ENCODE data around the gene CERS5.
A peak's percentile ranks its signal among the peaks of the same experiment; 100 is the strongest.

Gene CERS5, protein sequence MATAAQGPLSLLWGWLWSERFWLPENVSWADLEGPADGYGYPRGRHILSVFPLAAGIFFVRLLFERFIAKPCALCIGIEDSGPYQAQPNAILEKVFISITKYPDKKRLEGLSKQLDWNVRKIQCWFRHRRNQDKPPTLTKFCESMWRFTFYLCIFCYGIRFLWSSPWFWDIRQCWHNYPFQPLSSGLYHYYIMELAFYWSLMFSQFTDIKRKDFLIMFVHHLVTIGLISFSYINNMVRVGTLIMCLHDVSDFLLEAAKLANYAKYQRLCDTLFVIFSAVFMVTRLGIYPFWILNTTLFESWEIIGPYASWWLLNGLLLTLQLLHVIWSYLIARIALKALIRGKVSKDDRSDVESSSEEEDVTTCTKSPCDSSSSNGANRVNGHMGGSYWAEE

DNA sequence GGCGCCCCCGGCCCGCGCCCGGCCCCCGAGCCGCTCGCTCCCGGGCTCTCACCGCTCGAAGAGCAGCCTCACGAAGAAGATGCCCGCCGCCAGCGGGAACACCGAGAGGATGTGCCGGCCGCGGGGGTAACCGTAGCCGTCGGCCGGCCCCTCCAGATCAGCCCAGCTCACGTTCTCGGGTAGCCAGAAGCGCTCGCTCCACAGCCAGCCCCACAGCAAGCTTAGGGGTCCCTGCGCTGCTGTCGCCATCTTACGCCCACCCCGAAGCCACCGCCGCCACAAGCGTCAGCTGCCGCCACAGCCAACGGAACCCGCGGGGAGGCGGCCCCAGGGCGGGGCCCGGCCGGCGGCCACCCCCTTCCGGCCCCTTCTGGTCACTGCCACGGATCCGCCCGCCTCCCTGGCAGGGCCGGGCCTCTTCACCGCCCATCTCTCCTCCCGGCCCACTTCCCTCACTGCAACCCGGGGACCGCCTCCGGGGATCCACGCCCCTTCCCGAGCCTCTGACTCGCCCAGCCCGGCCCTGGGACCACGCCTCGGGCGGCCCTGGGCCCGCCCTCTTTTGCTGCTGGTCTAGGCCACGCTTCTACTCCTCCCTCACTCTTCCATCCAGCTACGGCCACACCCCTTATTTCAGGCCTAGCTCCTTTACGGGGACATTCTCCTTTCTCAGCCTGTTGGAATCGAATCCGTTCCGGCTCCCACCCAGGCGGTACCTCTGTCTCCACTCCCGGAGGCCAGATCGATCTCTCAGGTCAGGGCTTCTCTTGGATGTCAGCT, at the start of gene CERS5:
CERS5 (minus strand) TSS at position 321 of the 780 bp plus-strand sequence; CDS start at position 249, 72 bp downstream.
- peak; percentile 94 for DNase-seq

DNA sequence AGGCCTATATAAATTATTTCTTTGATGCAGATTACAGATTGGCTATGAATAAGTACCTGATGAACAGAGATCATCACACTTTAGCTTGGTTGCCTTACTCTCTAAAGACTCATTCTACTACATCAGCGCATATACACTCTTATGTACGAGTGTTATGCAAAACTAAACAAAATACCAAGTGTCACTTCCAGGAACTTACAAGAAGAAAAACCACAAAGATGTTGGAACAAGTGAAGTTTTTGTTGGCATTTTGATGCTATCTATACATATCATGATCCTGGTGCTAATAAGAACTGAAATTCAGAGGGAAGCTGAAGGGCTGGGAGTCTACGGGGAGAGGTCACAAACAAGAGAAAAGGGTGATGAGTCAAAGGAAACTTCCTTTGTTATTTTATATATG, 47.9 kb upstream of the CERS5 start:
- no peak for DNase-seq

DNA sequence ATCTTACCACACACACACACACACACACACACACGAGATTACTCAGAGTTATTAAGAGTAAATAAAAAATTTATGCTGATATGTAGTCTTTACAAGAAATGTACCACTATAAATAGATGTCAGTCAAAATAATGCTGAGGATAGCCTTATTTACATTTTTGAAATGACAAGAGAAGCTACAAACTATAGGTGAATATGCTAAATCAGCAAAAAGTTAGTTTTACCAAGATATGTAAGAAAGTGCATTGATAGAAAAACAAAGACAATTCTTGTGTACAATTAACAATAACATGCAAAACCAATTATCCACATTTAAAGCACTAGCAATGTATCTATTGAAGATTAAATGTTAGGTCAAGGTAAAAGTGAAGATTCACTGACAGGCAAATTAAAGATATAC, 46.8 kb upstream of the CERS5 start:
- DNase-seq: no peak

DNA sequence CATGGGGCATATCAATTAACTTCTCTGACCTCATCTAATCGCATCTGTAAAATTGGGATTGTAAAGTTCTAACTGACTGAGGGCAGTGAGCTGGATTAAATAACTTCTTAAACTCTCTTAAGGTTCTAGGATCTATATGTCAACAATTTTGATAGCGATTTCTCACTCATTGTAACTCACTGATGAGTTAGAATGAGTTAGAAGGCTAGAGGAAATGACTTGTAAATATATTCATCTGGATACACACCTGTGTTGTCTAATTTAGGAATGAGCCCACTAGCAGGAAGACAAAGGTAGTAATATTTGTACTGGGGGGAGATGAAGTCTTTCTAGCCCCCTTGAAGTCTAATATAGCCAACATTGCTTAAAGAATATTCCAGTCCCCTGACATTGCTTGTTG, 46.3 kb upstream of the CERS5 start:
- DNase-seq: no peak

DNA sequence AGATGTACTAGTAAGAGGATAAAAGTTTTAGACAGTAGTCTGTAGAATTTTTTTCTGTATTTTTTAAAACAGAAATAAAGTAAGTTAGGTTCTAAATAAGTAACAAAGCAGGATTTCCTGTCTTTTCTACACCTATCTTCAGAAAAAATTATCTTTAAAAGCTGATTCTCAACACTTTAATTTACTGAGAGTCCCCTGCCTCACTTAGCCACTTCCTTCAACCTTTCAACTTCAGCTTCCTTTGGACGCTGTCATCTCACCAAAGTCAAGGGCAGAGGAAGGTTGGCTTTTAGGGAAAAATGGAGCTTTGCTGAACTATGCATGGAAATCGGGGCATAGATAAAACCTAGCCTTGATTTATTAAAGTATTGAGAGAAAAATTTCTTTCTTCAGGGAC, 44.9 kb upstream of the CERS5 start:
- no peak for DNase-seq

DNA sequence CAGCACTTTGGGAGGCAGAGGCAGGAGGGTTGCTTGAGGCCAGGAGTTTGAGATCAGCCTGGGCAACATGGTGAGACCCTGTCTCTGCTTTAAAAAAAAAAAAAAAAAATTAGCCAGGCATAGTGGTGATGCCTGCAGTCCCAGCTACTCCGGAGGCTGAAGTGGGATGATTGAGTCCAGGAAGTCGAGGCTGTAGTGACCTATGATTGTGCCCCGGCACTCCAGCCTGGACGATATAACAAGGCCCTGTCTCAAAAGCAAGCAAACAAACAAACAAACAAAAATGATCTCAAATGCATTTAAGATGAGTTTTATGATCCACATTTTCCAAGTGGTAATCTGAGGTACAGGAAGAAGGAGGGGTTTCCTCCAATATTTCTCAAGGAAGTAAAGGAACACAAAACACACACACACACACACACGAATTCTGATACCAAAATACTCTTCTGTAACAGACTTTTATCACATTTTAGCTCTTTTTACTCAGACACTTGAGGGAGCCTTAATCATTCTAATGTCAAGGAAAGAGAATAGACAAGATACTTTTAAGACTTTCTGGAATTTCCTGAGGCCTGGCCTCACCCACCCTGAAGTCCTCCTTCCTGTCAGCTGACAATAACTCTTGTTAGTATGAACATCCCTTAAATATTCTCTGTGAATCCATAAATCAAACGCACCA, 44.4 kb upstream of the CERS5 start:
- DNase-seq: no peak

DNA sequence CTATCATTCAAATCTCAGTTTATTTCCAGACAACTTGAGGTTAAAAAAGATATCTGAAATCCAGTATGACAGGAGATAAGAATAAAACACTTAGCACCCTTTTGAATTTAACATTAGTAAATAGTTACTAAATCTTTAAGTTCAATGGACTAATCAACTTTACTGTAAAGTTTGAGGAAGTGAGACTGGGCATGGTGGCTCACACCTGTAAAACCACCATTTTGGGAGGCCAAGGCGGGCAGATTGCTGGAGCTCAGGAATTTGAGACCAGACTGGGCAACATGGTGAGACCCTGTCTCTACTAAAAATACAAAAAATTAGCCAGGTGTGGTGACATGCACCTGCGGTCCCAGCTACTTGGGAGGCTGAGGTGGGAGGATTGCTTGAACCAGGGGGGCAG, 40.3 kb upstream of the CERS5 start:
- DNase-seq: no peak

DNA sequence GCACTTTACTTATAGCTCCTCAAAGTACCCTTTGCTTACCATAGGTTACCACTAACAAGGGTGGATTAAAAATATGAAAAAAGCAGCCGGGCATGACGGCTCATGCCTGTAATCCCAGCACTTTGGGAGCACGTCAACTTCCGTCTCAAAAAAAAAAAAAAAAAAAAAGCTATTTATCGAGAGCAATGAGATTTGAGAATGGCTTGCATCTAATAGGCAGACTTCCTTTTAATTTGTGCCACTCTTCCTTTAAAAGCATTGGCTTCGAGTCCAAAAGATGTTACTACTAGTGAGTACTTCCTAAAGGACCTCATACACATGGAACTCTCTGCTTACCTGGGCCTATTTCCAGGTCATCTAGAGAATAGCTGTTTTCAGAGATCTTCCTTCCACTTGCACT, 38.5 kb upstream of the CERS5 start:
- DNase-seq: no peak

DNA sequence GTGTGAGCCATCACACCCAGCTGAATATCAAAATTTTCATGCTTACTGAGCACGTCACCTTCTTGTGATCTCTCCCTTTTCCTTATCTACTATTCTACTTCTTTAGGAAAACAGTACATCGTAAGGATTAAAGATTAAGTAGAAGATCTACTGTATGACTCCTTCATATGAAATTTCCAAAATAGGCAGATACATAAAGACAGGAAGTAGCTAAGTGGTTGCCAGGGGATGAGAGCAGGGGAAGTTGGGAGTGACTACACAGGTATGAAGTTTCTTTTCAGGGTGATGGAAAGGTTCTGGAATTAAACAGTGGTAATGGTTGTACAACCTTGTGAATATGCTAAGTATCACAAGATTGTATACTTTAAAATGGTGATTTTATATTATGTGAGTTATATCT, 36.5 kb upstream of the CERS5 start:
- DNase-seq: no peak

DNA sequence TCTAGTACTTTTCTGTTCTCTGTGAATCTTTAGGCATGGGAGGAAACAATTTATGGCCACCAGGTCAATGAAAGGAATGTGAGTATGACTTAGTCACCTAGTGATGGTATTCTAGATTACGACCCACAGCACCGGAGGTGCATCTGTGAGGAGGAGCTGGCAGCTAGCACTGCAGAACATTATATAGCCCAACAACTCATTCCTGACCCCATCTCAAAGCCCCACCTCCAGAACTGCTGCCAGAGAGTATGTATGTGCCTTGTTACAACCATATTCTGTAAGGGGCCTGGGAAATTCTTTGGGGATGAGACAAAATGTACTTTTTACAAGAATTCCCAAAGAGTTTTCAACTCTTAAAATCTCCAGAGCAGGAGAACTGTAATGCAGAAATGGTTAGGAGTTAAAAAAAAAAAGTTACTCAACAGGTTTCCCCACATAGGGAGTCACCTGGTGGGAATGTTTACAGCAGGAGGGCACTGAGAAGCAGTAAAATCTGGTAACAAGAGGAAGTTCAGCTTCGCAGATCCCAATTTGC, 34.9 kb upstream of the CERS5 start:
- DNase-seq: no peak

DNA sequence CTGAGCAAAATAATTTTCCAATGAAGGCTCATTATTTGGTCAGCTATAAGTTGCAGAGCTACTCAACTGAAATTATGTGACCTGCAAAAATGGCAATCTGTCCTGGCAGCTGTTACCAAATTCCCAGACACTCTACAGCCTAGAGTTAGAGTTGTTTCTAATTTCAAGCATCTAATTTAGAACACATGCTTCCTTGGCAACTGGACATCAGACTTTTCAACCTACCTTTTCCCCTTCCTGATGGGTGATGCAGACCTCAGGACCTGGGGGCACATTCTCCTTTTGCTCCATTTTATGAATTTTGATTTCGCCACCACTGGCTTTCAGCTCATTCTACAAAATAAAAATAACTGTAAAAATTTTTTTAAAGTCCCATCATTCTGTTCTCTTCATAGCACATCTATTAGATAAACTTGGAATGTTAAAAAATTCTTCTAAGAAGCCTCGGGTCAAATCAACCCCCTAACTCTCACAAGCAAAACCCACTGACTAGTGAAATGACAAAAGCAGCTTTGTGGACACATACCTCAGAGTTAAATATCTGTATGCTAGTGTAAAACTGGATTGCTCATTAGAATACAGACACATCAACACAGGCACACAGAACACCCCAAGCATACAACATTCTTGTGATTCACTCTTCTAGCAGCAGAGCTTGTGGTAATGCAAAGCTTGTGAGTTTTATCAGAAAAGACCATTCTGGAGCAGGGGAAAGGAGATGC, 33.5 kb upstream of the CERS5 start:
- no peak for DNase-seq

DNA sequence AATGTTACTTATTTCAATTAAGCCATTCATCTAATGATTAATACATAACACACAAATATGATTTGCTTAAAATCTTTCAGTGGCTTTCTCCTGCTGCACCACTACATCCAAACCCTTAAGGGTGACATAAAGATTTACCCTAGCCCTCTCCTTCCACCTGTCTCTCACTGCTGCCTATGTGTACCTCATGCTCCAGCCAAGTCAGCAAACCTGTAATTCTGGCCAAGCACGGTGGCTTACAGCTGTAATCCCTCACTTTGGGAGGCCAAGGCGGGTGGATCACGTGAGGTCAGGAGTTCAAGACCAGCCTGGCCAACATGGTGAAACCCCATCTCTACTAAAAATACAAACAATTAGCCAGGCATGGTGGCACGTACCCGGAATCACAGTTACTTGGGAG, 31.7 kb upstream of the CERS5 start:
- no peak for DNase-seq

DNA sequence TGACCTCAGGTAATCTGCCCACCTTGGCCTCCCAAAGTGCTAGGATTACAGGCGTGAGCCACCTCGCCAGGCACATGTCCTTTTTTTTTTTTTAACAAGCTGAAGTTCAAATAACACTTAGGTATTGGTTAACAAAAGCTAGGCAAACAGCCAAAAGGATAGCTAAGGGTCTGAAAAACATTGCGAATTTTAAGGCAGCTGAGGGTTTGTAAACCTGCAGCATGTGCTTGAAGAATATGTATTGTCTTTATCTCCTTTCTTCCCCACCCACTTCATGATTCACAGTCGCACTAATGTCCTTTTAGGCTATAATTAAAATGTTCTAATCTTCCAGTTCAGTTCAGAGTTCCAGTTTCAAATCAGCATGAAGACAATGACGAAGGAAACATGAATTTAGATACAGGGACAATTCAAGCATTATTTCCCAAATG, 30.1 kb upstream of the CERS5 start:
- DNase-seq: peak; percentile 90

DNA sequence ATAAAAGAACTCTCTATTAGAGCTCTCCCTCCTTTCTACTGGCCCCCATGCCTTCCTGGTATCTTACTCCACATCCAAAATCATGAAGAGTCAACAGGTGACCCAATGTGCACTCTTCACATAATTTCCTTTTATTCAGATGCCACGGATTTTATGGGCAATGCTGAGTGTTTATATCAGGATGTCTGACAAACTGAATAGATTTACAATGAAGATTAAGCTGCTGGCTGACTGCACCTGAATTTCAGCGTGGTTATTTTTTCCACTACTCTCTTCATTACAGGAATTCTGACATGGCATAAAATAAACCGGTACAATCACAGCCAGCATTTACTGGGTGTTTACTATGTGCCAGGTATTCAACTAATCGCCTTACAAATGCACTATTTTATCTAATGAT, 29.4 kb upstream of the CERS5 start:
- DNase-seq: peak; percentile 26

DNA sequence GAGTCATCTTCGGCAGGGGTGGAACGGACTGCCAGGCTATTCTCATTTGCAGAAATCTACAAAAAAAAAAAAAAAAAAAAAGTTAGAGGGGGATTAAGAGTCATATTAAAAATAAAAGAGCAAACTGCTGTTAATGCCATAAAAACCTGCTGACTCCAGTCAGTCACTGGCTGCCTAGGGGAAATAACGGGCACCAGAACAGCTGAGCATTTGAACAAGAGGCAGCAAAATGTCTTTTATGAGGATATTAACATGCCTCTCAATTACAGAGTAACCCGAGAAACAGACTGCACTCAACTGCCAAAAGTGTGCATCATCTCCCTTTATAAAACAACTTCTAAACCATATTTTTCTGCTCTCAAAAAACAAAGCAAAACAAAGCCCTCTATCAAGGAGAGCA, 28.7 kb upstream of the CERS5 start:
- DNase-seq: peak; percentile 10

DNA sequence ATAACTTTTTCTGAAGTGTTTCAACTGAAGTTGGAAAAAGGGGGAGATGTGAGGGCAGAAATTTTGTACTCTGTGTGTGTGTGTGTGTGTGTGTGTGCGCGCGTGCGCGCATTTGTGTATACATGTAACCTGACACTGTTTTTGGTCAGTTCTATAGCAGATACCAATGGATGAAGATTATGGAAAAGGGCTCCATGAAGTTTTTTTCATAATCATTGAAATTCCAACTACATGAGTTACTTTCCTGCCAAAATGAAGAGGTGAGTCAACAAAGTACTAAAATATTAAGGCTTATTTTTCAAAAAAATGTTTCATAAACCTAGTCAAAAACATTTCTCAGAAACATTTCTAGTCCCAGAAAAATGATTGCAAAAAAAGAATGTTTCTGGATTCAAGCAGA, 25.7 kb upstream of the CERS5 start:
- no peak for DNase-seq

DNA sequence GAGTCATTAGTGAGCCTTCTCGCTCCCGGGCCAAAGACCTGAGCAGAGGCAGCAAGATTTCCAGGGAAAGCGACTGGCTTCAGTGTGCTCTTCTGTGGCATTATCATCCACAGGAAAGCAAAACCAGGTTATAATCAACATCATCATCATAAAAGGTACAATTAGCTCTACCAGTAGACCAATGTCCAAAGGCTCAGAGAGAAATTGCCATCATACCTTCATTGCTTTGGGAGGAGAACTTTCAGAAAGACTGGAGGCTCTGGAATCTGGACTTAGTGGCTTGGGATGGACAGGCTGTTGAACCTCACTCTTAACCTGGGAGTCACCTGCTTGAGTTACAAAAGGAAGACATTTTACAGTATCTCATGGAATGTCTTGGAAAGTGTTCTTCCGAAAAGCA, 25.1 kb upstream of the CERS5 start:
- DNase-seq: no peak

DNA sequence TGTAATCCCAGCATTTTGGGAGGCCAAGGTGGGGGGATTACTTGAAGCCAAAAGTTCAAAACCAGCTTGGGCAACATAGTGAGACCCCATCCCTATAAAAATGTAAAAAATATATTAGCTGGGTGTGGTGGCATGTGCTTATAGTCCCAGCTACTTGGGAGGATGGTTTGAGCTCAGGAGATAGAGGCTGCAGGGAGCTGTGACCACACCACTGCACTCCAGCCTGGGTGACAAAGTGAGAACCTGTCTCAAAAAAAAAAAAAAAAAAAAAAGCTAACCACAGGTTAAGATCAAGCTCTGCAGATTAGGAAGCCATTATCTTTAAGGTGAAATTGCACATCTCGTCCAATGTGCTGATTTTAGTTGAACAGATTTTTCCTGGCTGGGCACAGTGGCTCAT, 23.7 kb upstream of the CERS5 start:
- no peak for DNase-seq

DNA sequence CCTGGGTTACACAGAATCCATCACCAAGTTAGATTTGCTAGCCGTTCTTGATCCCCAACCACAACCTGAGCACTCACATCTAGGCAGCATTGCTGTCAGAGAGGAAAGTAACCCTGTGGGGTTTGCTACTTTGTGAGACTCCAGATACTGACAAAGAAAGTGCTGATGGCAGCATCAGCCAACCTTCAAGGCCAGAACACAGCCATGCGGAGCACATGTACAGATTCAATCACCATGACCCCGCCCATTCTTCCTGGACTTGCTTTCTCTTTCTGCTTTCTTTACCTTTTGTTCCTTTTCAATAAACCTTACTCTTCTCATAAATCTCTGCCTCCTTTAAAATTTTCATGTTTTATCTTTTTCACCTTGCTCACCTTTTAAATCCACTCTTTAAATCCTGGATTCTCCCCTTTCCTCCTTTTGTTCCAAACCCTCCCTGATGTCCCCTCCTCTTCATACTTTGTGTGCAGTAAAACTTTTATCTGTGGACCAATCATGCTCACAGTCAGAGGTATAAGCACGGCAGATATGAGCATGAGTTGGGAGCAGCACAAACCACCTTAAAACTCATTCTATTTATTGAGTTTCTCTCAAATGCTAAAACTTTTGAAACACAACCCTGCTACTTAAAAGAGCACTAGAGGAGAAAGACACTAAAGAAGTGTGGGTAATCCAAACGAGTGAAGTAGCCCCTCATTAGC, 21.9 kb upstream of the CERS5 start:
- no peak for DNase-seq

DNA sequence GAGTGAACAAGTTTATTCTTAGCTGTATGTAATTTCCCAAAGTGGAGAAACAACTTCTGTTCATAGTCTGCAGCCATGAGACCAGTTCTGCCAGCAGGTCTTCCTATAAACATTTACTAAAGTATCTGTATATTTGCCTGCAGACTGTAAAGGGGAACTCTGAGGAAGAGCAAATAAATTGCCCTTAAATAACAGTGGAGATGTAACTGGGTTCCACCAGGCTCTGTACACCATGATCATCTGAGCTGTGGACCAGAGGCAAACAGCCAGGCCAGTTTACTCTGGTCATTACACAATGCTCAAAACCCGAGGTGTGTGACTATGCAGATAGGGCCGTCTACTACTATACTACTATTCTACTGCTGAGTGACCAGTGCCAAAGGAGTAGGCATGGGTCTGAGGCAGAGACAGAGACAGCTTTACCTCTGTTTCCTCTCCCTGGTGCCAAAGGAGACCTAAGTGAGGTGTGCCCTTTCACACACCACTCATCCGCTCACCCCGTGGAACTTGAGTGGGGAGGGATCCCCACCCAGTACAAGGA, 21.1 kb upstream of the CERS5 start:
- DNase-seq: no peak

DNA sequence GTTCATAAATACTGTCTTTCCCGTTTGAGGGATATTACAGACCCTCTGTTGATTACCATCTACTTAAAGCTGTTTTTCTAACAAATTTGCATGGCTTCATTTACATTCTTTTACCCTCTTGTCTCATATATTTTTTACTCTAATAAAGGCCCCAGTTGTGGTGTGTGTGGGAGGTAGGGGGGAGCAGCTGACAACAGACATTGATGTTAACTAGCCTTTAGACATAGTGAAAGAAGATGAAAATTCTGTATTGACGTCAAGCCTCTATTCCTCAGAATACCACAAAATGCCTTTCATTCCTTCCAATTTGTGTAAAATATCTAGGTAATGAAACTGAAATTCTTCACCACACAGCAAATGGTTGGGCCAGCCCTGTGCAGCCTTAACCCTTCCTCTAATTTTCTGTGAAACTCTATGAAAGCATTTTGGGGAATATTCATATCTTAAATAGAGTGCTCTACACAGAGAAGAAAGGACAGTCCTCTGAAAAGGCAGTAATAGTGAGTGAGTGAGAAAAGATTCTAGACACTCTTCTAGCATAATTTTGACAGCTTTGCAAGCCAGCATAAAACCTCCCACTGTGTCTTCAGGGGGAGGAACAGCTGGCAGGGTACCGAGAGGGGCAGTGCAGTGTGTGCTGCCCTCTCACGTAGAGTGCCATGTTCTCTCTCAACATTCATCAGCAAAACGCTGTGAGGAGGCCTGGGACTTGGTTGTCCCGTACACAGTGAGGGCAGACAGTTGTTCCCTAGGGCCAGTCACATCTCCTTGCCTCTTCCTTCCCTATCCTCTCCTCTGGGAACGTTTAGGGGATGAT, 20.1 kb upstream of the CERS5 start:
- DNase-seq: no peak

Measured in NCI-H2029 treated with DMSO at 0.1 percent for 48 hours (cell line).